Measurements from ENCODE around the gene RIPPLY1. TPM values are rescaled to one million over a fixed set of nuclear protein-coding genes. Genes with fewer than 3 reads are reported as not detected.

The RIPPLY1 gene, protein sequence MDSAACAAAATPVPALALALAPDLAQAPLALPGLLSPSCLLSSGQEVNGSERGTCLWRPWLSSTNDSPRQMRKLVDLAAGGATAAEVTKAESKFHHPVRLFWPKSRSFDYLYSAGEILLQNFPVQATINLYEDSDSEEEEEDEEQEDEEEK
- total RNA-seq (not detected in 2 replicates), polyA plus RNA-seq (not detected in 2 replicates), polyA minus RNA-seq (ENCODE audit: low replicate concordance) (not detected in 2 replicates)
- not detected in 2 replicates for polyA plus RNA-seq (2012)

DNA sequence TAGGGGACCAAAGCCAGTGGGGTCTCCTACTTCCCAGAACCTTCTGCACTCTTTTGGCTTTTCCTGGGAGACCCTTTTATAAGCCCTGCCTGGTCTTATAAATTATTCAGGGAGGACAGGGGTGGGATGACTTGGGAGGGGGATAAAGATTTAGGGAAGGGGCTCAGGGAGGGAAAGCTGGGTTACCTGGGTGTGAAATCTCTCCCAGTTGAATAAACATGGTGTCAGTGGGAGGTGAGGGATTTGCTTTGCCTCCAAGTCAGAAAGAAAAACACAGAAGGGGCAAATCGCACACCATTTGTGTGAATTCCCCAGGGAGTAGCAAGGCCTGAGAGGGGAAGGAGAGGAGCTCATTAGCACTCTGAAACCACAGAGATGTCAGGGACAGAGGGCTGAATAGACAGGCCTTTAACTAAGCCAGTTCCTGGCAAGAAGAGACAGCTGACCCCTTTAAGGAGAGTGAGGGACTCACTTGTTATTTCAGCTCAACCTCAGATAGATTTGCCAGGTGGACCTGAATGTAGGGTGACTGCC is at the start of gene RIPPLY1:
TSS of gene RIPPLY1 (minus strand) at position 51 of the 534 bp plus-strand sequence. CDS start 54 bp downstream, outside the sequence.
- Histone ChIP-seq H3K36me3 (ENCODE audit: control insufficient read depth, insufficient read depth, low read length) (no peaks in the 10 kb centered on the region), H2AFZ (ENCODE audit: low read length) (no peak within 1 kb of the TSS), H3K27ac (ENCODE audit: insufficient read depth, low read length) (no peak within 1 kb of the TSS), H3K4me3 (replicated peaks in 1 of 4; ENCODE audit: control extremely low read depth in 1 of 4, insufficient read depth in 1 of 4, low read depth in 3 of 4, low read length in 4 of 4) (no peak within 1 kb of the TSS), H3K79me2 (ENCODE audit: control insufficient read depth, insufficient read depth, low read length) (no peaks in the 10 kb centered on the region), H3K9me3 (ENCODE audit: control insufficient read depth, insufficient read depth, low read depth, low read length) (no peaks in the 10 kb centered on the region), H3K4me1 (ENCODE audit: control insufficient read depth, extremely low read depth, insufficient read depth, low read length) (no peaks in the 10 kb centered on the region), H4K20me1 (ENCODE audit: control insufficient read depth, extremely low read depth, insufficient read depth, low read length) (no peaks in the 10 kb centered on the region), H3K27me3 (ENCODE audit: control insufficient read depth, insufficient read depth, low read length) (no peaks in the 10 kb centered on the region), H3K9ac (ENCODE audit: insufficient read depth, low read length) (no peak within 1 kb of the TSS), H3K4me2 (ENCODE audit: extremely low read depth, insufficient read depth, low read length) (no peak within 1 kb of the TSS)
- DNase-seq (ENCODE audit: low read depth in 2 of 2) = no peak
- TF ChIP-seq EZH2 (IDR thresholded peaks at IDR 0.05; ENCODE audit: low read length, missing control alignments) = no peak
- TF ChIP-seq, protein P1, sequence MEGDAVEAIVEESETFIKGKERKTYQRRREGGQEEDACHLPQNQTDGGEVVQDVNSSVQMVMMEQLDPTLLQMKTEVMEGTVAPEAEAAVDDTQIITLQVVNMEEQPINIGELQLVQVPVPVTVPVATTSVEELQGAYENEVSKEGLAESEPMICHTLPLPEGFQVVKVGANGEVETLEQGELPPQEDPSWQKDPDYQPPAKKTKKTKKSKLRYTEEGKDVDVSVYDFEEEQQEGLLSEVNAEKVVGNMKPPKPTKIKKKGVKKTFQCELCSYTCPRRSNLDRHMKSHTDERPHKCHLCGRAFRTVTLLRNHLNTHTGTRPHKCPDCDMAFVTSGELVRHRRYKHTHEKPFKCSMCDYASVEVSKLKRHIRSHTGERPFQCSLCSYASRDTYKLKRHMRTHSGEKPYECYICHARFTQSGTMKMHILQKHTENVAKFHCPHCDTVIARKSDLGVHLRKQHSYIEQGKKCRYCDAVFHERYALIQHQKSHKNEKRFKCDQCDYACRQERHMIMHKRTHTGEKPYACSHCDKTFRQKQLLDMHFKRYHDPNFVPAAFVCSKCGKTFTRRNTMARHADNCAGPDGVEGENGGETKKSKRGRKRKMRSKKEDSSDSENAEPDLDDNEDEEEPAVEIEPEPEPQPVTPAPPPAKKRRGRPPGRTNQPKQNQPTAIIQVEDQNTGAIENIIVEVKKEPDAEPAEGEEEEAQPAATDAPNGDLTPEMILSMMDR (conservative IDR thresholded peaks at IDR 0.05 in 1 of 2, IDR thresholded peaks at IDR 0.05 in 1 of 2; ENCODE audit: low read depth in 1 of 2, low read length in 2 of 2) = no peak

DNA sequence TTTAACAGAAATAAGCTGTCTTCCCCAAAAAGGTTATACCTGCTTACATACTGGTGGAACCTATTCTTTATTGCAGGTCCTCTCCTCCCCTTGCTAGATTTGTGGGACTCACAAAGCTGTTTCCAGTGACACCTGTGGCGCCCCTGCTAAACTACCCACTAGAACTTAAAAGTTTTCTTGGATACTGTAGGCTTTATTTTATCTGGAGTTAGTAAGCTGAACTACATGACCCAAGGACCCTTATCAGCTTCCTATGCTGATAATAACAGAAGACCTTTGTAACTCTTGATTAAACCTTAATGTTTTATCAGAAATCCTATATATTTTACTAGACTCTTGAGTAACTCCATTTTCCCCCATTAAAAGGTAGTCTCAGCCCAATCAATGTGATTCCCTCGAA is 49.4 kb upstream of the RIPPLY1 start:
- Histone ChIP-seq H3K4me1 (ENCODE audit: control insufficient read depth, extremely low read depth, insufficient read depth, low read length) (no peaks in the 10 kb centered on the region), H2AFZ (ENCODE audit: low read length) (no peak overlapping the region), H3K27me3 (ENCODE audit: control insufficient read depth, insufficient read depth, low read length) (no peaks in the 10 kb centered on the region), H3K27ac (ENCODE audit: insufficient read depth, low read length) (no peak overlapping the region), H3K36me3 (ENCODE audit: control insufficient read depth, insufficient read depth, low read length) (no peaks in the 10 kb centered on the region), H4K20me1 (ENCODE audit: control insufficient read depth, extremely low read depth, insufficient read depth, low read length) (no peaks in the 10 kb centered on the region), H3K9me3 (ENCODE audit: control insufficient read depth, insufficient read depth, low read depth, low read length) (no peaks in the 10 kb centered on the region), H3K9ac (ENCODE audit: insufficient read depth, low read length) (no peak overlapping the region), H3K4me2 (ENCODE audit: extremely low read depth, insufficient read depth, low read length) (no peak overlapping the region), H3K4me3 (replicated peaks in 1 of 4; ENCODE audit: control extremely low read depth in 1 of 4, insufficient read depth in 1 of 4, low read depth in 3 of 4, low read length in 4 of 4) (no peak overlapping the region), H3K79me2 (ENCODE audit: control insufficient read depth, insufficient read depth, low read length) (no peaks in the 10 kb centered on the region)
- no peak for TF ChIP-seq EZH2 (IDR thresholded peaks at IDR 0.05; ENCODE audit: low read length, missing control alignments)
- TF ChIP-seq, protein P1 (conservative IDR thresholded peaks at IDR 0.05 in 1 of 2, IDR thresholded peaks at IDR 0.05 in 1 of 2; ENCODE audit: low read depth in 1 of 2, low read length in 2 of 2) = no peak
- DNase-seq (ENCODE audit: low read depth in 2 of 2) = no peak

DNA sequence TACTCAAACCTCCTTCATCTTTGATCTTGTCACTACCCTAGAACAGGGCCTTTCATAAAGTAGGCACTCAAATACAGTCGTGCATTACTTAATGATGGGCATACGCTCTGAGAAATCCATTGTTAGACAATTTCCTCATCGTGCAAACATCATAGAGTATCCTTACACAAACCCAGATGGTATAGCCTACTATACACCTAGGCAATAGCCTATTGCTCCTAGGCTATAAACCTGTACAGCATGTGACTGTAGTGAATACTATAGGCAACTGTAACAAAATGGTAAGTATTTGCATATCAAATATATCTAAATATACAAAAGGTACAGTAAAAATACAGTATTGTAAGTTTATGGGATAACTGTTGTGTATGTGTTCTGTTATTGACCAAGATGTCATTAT is 48.9 kb upstream of the RIPPLY1 start:
- Histone ChIP-seq H3K27me3 (ENCODE audit: control insufficient read depth, insufficient read depth, low read length) (no peaks in the 10 kb centered on the region), H4K20me1 (ENCODE audit: control insufficient read depth, extremely low read depth, insufficient read depth, low read length) (no peaks in the 10 kb centered on the region), H3K4me3 (replicated peaks in 1 of 4; ENCODE audit: control extremely low read depth in 1 of 4, insufficient read depth in 1 of 4, low read depth in 3 of 4, low read length in 4 of 4) (no peak overlapping the region), H3K9me3 (ENCODE audit: control insufficient read depth, insufficient read depth, low read depth, low read length) (no peaks in the 10 kb centered on the region), H3K9ac (ENCODE audit: insufficient read depth, low read length) (no peak overlapping the region), H3K27ac (ENCODE audit: insufficient read depth, low read length) (no peak overlapping the region), H3K36me3 (ENCODE audit: control insufficient read depth, insufficient read depth, low read length) (no peaks in the 10 kb centered on the region), H3K79me2 (ENCODE audit: control insufficient read depth, insufficient read depth, low read length) (no peaks in the 10 kb centered on the region), H2AFZ (ENCODE audit: low read length) (no peak overlapping the region), H3K4me2 (ENCODE audit: extremely low read depth, insufficient read depth, low read length) (no peak overlapping the region), H3K4me1 (ENCODE audit: control insufficient read depth, extremely low read depth, insufficient read depth, low read length) (no peaks in the 10 kb centered on the region)
- DNase-seq (ENCODE audit: low read depth in 2 of 2) = no peak
- no peak for TF ChIP-seq EZH2 (IDR thresholded peaks at IDR 0.05; ENCODE audit: low read length, missing control alignments)
- TF ChIP-seq, protein P1 (conservative IDR thresholded peaks at IDR 0.05 in 1 of 2, IDR thresholded peaks at IDR 0.05 in 1 of 2; ENCODE audit: low read depth in 1 of 2, low read length in 2 of 2) = no peak

Measured in fibroblast of lung (primary cell).